Hepatocyte (in vitro differentiated cells): ENCODE results near the gene CIDEB.

Source experiments
- EZH2 ChIP-seq: fragments of 200-600 bp; sonication (generic); IDR thresholded peaks from 2 replicates; pipeline ENCODE4 v1.6.1; 2016; ENCODE audit warnings: antibody characterized with exemption, mild to moderate bottlenecking, borderline replicate concordance
- EZH2phosphoT487 ChIP-seq: fragments of 200-600 bp; sonication (generic); IDR thresholded peaks from one replicate; pipeline ENCODE4 v1.6.1; 2018; ENCODE audit warnings: antibody characterized with exemption, mild to moderate bottlenecking, low read depth, moderate library complexity; ENCODE audit not compliant: unreplicated experiment, severe bottlenecking
- TF ChIP-seq, protein P1 (sequence below): fragments of 200-600 bp; sonication (generic); IDR thresholded peaks from 2 replicates; pipeline ENCODE4 v1.5.1; 2016; ENCODE audit warnings: antibody characterized with exemption, mild to moderate bottlenecking; ENCODE audit not compliant: poor library complexity

DNA sequence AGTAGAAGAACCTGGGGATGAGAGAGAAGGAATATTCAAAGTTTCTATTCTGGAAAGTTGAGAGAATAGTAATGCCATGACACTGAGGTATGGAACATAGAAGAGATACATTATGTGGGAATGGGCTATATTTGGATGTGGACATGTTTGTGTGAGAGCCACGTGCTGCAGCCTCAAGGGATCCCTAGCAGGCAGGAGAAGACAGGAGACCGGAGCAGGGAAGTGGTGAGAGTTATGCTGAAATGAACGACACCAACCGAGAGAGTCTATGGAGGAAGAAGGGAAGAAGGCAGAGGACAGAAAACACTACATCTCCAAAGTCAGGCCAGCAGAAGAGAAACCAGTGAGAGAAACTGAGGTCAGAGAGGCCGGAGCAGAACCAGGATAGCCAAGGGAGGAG lies 42.0 kb upstream of the CIDEB start:
- TF ChIP-seq, protein P1, sequence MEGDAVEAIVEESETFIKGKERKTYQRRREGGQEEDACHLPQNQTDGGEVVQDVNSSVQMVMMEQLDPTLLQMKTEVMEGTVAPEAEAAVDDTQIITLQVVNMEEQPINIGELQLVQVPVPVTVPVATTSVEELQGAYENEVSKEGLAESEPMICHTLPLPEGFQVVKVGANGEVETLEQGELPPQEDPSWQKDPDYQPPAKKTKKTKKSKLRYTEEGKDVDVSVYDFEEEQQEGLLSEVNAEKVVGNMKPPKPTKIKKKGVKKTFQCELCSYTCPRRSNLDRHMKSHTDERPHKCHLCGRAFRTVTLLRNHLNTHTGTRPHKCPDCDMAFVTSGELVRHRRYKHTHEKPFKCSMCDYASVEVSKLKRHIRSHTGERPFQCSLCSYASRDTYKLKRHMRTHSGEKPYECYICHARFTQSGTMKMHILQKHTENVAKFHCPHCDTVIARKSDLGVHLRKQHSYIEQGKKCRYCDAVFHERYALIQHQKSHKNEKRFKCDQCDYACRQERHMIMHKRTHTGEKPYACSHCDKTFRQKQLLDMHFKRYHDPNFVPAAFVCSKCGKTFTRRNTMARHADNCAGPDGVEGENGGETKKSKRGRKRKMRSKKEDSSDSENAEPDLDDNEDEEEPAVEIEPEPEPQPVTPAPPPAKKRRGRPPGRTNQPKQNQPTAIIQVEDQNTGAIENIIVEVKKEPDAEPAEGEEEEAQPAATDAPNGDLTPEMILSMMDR, result no peak
- no peak for TF ChIP-seq EZH2
- TF ChIP-seq EZH2phosphoT487, result no peak
